NCI-H187 (cell line): ENCODE measurements around the gene UFSP2.
A peak's percentile ranks its signal among the peaks of the same experiment; 100 is the strongest.

Source experiments
- DNase-seq, 2 experiments: peaks; one replicate each; lab custom pipeline; 2025; lab: John Stamatoyannopoulos, UW

The UFSP2 gene

GRCh38 chr4:185426960-185427688 lies 1.4 kb upstream of the UFSP2 start:
- no peak for DNase-seq

GRCh38 chr4:185424905-185425646 lies 688 bp downstream of the UFSP2 start:
- no peak for DNase-seq

GRCh38 chr4:185421366-185422124 lies 4.2 kb downstream of the UFSP2 start:
- DNase-seq: no peak

GRCh38 chr4:185416955-185417354 lies 8.8 kb downstream of the UFSP2 start:
- no peak for DNase-seq

GRCh38 chr4:185412412-185412811 lies 13.4 kb downstream of the UFSP2 start:
- DNase-seq: no peak

GRCh38 chr4:185411849-185412248 lies 13.9 kb downstream of the UFSP2 start:
- no peak for DNase-seq

- DNase-seq: no peak
Observed at GRCh38 chr4:185408432-185408831, 17.3 kb downstream of the UFSP2 start.

GRCh38 chr4:185405296-185405999 lies 20.3 kb downstream of the UFSP2 start:
- DNase-seq: no peak

GRCh38 chr4:185404031-185404430 lies 21.7 kb downstream of the UFSP2 start:
- DNase-seq: no peak

GRCh38 chr4:185399466-185399865 lies 26.3 kb downstream of the UFSP2 start:
- no peak for DNase-seq

GRCh38 chr4:185398618-185399017 lies 27.1 kb downstream of the UFSP2 start:
- DNase-seq: no peak

GRCh38 chr4:185396724-185397385 lies 28.9 kb downstream of the UFSP2 start, which contains the start of gene ANKRD37:
Gene ANKRD37, plus strand, starts transcription at chr4:185396841. Its CDS starts 83 bp downstream, at chr4:185396924.
- no peak for DNase-seq

- DNase-seq: peak; percentile 82 to 89
Observed at GRCh38 chr4:185395956-185396723, 29.6 kb downstream of the UFSP2 start.

GRCh38 chr4:185395238-185395955 lies 30.4 kb downstream of the UFSP2 start, which contains the start of gene LRP2BP:
Gene LRP2BP, minus strand, starts transcription at chr4:185395924. Its CDS starts 17,738 bp downstream, at chr4:185378186.
- DNase-seq: no peak

GRCh38 chr4:185394568-185395237 lies 31.1 kb downstream of the UFSP2 start:
- no peak for DNase-seq

- DNase-seq: no peak
Observed at GRCh38 chr4:185392156-185392555, 33.6 kb downstream of the UFSP2 start.

- DNase-seq: no peak
Observed at GRCh38 chr4:185390941-185391340, 34.8 kb downstream of the UFSP2 start.

GRCh38 chr4:185387957-185388356 lies 37.8 kb downstream of the UFSP2 start:
- no peak for DNase-seq

- no peak for DNase-seq
Observed at GRCh38 chr4:185384930-185385331, 40.8 kb downstream of the UFSP2 start.
